Measurements from ENCODE around the gene C2orf80. TPM values are rescaled to one million over a fixed set of nuclear protein-coding genes. Genes with fewer than 3 reads are reported as not detected.

C2orf80 gene
- polyA plus RNA-seq, 1 donor from 2014 or later = 71.5 TPM

DNA sequence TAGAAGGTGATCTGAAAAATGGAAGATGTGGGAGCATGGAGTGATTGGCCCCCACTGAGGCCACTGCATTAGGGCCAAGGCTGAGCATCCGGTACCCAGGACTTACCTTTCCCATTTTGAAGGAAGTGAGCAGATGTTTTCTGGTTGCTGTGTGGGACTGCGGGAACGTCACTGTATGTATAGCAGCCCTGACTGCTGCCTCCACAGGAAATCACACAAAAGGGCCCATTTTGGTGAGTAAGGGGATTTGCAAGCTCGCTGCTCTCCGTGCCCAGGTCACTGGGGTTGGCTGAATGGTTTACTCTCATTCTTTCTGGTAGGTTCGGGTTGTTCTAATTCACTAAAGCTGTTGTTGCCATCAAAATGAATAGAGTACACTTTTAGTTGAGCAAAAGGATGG, 43.8 kb downstream of the C2orf80 start, which contains the start of gene CRYGB:
Gene CRYGB (minus strand): TSS at position 153 of the 400 bp plus-strand sequence. CDS start 38 bp downstream, at position 115.
- Histone ChIP-seq H3F3A (ENCODE audit: insufficient read depth, low read length, poor library complexity, severe bottlenecking) (no peaks in the 10 kb centered on the region), H3K27ac (ENCODE audit: low read length) (no peak within 1 kb of the TSS), H3K9ac (ENCODE audit: low read length) (no peak within 1 kb of the TSS), H3K36me3 (ENCODE audit: insufficient read depth, low read length) (no peaks in the 10 kb centered on the region), H3K79me2 (replicated peaks; ENCODE audit: insufficient read depth, low read length) (no peaks in the 10 kb centered on the region), H3K4me3 (ENCODE audit: low read length) (no peak within 1 kb of the TSS), H2AFZ (ENCODE audit: low read depth, low read length) (no peak within 1 kb of the TSS), H3K9me3 (ENCODE audit: low read length) (no peaks in the 10 kb centered on the region), H3K9me2 (ENCODE audit: insufficient read depth, low read length) (no peaks in the 10 kb centered on the region), H4K20me1 (ENCODE audit: insufficient read depth) (no peaks in the 10 kb centered on the region), H3K27me3 (ENCODE audit: insufficient read depth, low read depth, low read length) (no peaks in the 10 kb centered on the region), H3K4me2 (ENCODE audit: low read length) (no peak within 1 kb of the TSS)
- TF ChIP-seq MXI1 (conservative IDR thresholded peaks at IDR 0.05; ENCODE audit: poor library complexity, severe bottlenecking) (no peak), TAF1 (IDR thresholded peaks at IDR 0.05; ENCODE audit: low read depth) (no peak), EZH2 (IDR thresholded peaks at IDR 0.05; ENCODE audit: borderline replicate concordance, insufficient read depth, low read length, poor library complexity, severe bottlenecking) (no peak)
- TF ChIP-seq, protein P1, sequence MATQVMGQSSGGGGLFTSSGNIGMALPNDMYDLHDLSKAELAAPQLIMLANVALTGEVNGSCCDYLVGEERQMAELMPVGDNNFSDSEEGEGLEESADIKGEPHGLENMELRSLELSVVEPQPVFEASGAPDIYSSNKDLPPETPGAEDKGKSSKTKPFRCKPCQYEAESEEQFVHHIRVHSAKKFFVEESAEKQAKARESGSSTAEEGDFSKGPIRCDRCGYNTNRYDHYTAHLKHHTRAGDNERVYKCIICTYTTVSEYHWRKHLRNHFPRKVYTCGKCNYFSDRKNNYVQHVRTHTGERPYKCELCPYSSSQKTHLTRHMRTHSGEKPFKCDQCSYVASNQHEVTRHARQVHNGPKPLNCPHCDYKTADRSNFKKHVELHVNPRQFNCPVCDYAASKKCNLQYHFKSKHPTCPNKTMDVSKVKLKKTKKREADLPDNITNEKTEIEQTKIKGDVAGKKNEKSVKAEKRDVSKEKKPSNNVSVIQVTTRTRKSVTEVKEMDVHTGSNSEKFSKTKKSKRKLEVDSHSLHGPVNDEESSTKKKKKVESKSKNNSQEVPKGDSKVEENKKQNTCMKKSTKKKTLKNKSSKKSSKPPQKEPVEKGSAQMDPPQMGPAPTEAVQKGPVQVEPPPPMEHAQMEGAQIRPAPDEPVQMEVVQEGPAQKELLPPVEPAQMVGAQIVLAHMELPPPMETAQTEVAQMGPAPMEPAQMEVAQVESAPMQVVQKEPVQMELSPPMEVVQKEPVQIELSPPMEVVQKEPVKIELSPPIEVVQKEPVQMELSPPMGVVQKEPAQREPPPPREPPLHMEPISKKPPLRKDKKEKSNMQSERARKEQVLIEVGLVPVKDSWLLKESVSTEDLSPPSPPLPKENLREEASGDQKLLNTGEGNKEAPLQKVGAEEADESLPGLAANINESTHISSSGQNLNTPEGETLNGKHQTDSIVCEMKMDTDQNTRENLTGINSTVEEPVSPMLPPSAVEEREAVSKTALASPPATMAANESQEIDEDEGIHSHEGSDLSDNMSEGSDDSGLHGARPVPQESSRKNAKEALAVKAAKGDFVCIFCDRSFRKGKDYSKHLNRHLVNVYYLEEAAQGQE (IDR thresholded peaks at IDR 0.05; ENCODE audit: borderline replicate concordance) = no peak
- TF ChIP-seq, protein P2, sequence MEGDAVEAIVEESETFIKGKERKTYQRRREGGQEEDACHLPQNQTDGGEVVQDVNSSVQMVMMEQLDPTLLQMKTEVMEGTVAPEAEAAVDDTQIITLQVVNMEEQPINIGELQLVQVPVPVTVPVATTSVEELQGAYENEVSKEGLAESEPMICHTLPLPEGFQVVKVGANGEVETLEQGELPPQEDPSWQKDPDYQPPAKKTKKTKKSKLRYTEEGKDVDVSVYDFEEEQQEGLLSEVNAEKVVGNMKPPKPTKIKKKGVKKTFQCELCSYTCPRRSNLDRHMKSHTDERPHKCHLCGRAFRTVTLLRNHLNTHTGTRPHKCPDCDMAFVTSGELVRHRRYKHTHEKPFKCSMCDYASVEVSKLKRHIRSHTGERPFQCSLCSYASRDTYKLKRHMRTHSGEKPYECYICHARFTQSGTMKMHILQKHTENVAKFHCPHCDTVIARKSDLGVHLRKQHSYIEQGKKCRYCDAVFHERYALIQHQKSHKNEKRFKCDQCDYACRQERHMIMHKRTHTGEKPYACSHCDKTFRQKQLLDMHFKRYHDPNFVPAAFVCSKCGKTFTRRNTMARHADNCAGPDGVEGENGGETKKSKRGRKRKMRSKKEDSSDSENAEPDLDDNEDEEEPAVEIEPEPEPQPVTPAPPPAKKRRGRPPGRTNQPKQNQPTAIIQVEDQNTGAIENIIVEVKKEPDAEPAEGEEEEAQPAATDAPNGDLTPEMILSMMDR (IDR thresholded peaks at IDR 0.05; ENCODE audit: poor library complexity, severe bottlenecking) = no peak

DNA sequence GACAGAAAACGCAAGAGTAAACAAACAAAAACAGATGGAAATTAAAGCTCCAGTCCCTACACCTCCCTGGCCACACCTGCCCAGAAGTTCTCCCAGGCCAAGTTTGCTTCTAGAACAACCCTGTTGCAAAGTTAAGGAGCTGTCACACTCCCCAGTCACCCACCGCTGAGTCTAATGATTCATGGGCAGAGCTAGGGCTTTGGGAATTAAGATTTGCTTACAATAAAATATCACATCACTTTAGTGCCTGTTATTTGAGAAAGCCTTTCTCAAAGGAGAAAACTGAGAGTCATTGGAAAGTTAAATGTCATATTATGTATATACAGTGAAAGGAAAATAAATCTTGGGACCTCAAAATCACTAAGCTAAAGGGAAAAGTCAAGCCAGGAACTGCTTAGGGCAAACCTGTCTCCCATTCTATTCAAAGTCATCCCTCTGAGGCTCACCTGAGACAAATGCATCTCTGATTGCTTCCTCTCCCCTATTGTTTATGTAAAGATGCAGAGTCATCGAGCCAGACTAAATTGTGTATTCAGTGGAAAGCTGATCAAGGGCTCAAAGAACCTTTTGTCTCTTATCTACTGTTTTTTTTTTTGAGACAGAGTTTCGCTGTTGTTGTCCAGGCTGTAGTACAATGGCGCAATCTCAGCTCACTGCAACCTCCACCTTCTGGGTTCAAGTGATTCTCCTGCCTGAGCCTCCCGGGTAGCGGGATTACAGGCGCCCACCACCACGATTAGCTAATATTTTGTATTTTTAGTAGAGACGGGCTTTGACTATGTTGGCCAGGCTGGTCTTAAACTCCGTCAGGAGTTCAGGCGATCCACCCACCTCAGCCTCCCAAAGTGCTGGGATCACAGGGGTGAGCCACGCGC, 46.7 kb downstream of the C2orf80 start:
- no peak overlapping the region for H3K9ac ChIP-seq (ENCODE audit: low read length)
- no peaks in the 10 kb centered on the region for H3K27me3 ChIP-seq (ENCODE audit: insufficient read depth, low read depth, low read length)
- H3K9me2 ChIP-seq (ENCODE audit: insufficient read depth, low read length) = no peaks in the 10 kb centered on the region
- no peak overlapping the region for H3K4me3 ChIP-seq (ENCODE audit: low read length)
- H2AFZ ChIP-seq (ENCODE audit: low read depth, low read length) = no peak overlapping the region
- no peaks in the 10 kb centered on the region for H3K9me3 ChIP-seq (ENCODE audit: low read length)
- no peaks in the 10 kb centered on the region for H3K79me2 ChIP-seq (replicated peaks; ENCODE audit: insufficient read depth, low read length)
- H4K20me1 ChIP-seq (ENCODE audit: insufficient read depth) = no peaks in the 10 kb centered on the region
- TF ChIP-seq EP300 (conservative IDR thresholded peaks at IDR 0.05; ENCODE audit: poor library complexity, severe bottlenecking) (no peak), MXI1 (conservative IDR thresholded peaks at IDR 0.05; ENCODE audit: poor library complexity, severe bottlenecking) (no peak), POLR2AphosphoS5 (IDR thresholded peaks at IDR 0.05) (no peak)
- H3F3A ChIP-seq (ENCODE audit: insufficient read depth, low read length, poor library complexity, severe bottlenecking) = no peaks in the 10 kb centered on the region
- no peaks in the 10 kb centered on the region for H3K36me3 ChIP-seq (ENCODE audit: insufficient read depth, low read length)
- H3K4me2 ChIP-seq (ENCODE audit: low read length) = no peak overlapping the region
- H3K27ac ChIP-seq (ENCODE audit: low read length) = no peak overlapping the region

Data from neural cell (in vitro differentiated cells).